Measurements from ENCODE around the gene LHFPL6.

- TF ChIP-seq IRF1 (CRISPR knock-in tag; IDR thresholded peaks at IDR 0.05; ENCODE audit: borderline replicate concordance) (no peak), HIVEP1 (CRISPR knock-in tag; IDR thresholded peaks at IDR 0.05) (no peak), PKNOX1 (IDR thresholded peaks at IDR 0.05) (no peak), CTCF (IDR thresholded peaks at IDR 0.05 in 2 of 3, conservative IDR thresholded peaks at IDR 0.05 in 1 of 3; ENCODE audit: insufficient read depth in 2 of 3, low read depth in 1 of 3, low read length in 3 of 3) (no peak)
Measured at GRCh38 chr13:39401756-39402155, 201.2 kb downstream of the LHFPL6 start.
